Stimulated activated CD8-positive, alpha-beta memory T cell treated with anti-CD3 and anti-CD28 coated beads, Interleukin-15, amount 100 ng/mL, for 48 hours (primary cell): ENCODE results near the gene SIGLEC12.
"Not testable (repeated sequence)": the region's sequence is repeated elsewhere in the genome, so short reads cannot be mapped to it uniquely, and the experiment has no call there.

Source experiments
- DNase-seq, 2 donors: peaks; one replicate each; pipeline ENCODE4 v3.0.0-alpha.2; 2020; ENCODE audit warnings: low read depth in 2 of 2

Gene SIGLEC12

DNA sequence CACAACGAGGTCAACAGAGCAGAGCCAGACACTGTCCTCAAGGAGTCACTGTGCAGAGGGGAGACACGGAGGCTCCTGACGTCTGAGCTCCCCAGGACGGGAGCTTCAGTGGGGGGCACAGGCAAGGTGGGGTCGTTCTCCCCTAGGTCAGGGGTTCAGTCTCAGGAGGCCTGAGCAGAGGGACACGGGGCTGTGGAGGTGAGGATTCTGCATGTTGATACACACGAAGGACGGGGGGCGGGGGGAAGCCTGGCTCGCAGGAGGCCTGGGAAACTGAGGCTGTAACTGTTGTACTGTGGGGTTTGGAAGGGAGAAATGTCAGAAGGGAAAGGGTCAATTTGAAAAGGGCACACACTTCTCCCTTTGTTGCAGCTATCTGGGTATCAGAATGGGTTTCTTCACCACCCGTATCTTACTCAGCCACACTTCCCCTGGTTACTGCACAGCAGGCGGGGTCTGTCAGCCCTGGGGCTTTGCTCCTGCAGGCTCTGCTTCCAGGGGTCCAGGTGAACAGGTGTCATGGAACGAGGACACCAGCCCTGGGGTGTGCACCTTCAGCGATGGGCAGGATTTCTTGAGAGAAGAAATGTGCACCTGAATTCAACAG, 42.6 kb downstream of the SIGLEC12 start:
- DNase-seq: no peak

DNA sequence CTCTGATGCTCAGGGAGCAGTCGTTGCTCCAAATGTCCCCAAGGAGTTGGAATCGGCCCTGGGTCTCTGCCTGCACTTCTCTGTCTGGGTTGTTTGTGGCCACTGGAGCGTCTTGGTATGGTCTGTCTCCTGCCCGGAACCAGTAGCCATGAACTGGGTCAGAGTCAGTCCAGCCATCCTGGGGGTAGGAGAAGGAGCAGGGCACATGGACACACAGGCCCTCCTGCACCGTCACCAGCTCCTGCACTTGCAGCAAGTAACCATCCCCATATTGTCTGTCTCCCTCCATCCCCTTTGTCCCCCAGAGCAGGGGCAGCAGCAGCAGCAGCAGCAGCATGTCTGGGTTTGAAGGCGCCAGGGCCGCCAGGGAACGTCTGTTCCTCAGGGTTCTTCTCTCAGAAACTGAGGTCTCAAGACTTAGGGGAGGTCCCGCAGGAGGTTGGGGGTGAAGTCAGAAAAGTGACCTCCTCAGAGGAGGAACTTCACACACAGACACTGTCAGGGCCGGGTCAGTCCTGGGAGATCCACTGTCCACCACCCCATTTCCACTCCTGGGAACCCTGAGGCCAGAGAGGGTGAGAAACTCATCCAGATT, 43.5 kb downstream of the SIGLEC12 start, which contains the start of gene SIGLEC8:
TSS of gene SIGLEC8 (minus strand) at position 404 of the 595 bp plus-strand sequence. CDS start at position 337, 67 bp downstream.
- no peak for DNase-seq

DNA sequence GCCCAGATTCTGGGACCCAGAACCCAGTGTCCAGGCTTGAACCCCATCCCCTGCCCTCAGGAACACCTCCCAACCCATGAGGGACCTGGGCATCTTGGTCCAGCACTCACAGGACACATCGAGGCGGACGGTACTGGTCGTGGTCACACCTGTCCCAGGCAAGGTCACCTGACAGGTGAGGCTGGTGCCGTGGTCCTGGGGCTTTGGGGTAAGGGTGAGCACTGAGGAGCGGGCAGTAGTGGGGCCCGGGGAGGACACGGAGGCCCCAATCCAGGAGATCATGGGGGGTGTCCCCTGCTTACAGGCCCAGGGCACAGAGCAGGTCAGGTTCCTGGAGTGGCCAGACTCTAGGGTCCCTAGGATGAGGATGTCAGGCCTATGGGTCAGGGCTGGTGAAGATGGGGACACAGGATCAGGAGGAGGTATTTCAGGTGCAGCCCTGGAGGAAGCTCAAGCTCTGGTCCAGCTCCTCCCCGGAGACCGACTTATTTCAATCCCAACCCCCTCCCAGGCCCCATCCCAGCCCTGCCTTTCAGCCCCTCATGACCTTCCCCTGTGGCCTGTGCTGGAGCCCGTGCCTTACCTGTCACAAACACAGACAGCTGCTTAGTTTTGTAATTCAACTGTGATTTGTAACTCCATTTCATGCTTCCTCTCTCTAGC, 44.1 kb downstream of the SIGLEC12 start:
- DNase-seq: no peak

DNA sequence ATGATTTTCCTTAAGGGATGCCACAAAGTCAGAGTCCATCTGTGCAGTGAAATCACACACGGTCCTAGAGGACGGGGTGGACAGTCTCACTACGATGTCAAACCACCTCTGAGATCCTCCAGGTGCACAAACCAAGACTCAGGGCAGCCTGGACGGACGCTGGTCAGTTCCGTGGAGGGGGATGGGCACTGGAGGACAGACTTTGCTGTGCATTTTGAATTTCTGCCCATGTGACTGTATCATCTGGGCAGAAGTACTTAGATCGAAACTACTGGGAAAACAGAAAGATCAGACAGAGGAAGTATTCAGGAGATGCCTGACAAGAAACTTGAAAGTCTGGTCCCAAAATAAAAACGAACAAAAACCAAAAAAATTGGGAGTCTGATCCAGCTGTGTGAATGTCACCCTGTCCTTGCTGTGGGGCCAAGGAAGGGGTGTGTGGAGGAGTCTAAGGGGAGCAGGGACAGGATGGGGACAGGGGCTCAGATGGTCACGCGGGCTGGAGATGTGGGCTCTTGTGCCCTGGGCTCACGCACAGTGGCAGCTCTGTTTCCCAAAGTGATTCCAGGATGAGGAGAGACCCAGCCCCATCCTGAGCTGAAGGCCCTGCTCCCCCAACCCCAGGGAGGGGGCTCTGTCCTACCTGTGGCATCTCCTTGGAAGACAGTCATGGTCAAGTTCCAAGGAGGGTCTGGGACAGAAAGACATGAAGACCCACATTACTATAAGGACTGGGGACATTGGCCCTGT, 44.9 kb downstream of the SIGLEC12 start:
- DNase-seq: no peak

DNA sequence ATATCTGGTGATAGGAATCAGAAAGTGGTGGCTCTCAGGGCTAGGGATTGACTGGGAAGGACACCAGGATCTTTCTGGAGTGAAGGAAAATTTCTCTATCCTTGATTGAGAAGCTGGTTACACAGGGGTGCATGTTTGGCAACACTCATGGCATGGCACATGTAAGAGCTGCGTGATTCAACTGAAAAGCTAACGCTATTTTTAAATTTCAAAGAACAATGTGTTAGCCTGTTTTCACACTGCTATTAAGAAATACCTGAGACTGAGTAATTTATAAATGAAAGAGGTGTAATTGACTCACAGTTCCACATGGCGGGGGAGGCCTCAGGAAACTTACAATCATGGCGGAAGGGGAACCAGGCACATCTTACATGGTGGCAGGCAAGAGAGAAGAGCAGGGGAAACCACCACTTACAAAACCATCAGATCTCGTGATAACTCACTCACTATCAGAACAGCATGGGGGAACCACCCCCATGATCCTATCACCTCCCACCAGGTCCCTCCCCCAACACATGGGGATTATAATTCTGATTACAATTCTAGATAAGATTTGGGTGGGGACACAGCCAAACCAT, 50.8 kb downstream of the SIGLEC12 start:
- DNase-seq: peak in 1 of 2 donors; percentile 56

DNA sequence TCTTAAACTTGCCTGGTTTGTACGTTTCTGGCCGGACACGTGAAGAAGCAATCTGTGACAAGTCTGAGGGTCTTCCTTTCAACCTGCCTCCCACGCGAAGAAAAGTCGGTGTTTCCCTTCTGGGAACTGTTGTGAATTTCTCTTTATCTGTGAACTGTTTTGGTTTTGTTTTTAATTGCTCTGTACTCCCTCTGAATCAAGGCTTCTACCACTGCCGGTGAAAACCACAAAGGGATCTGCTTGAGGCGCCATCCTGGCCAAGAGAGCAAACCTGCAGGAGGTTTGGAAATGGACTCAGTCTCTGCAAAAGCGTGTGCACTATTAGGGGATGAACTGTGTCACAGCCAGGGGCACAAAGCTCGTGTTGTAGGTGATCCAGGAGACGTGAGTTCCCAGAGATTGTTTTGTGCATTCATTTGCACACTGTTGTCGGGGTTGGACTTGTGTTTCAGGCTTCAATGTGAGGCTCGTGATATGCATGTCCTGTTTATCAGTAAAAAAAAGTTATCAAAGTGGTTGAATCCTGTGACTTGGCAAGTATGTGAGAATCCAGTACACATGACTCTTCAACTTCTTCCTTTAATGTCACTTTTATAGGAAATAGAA, 53.1 kb downstream of the SIGLEC12 start:
- peak; percentile 52 to 58 for DNase-seq

DNA sequence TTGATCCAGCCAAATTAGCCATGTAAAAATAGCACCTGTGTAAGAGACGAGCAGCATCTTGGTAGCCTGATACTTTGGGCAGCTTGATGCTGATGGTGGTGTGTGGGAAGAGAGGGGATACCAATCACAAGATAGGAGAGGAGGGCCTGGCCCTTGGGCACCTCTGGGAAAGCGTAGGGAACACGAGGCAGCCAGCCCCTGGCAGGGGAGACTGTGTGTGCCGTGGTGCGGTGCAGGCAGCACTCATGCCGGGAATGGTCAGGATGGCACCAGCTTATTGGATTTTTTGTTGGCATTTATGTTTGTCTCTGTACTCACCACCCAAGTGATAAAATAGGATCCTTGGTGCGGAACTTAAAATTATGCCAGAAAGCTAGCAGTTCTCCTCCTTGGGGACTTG, 53.6 kb downstream of the SIGLEC12 start:
- no peak for DNase-seq

DNA sequence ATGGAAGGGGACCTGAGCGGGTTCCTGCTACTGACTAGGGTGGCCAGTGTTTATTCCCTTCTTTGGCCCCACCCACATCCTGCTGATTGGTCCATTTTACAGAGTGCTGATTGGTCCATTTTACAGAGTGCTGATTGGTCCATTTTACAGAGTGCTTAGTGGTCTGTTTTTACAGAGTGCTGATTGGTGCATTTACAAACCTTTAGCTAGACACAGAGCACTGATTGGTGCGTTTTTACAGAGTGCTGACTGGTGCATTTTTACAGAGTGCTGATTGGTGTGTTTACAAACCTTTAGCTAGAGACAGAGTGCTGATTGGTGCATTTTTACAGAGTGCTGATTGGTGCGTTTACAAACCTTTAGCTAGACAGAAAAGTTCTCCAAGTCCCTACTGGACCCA, 54.1 kb downstream of the SIGLEC12 start:
- not testable (repeated sequence) for DNase-seq

DNA sequence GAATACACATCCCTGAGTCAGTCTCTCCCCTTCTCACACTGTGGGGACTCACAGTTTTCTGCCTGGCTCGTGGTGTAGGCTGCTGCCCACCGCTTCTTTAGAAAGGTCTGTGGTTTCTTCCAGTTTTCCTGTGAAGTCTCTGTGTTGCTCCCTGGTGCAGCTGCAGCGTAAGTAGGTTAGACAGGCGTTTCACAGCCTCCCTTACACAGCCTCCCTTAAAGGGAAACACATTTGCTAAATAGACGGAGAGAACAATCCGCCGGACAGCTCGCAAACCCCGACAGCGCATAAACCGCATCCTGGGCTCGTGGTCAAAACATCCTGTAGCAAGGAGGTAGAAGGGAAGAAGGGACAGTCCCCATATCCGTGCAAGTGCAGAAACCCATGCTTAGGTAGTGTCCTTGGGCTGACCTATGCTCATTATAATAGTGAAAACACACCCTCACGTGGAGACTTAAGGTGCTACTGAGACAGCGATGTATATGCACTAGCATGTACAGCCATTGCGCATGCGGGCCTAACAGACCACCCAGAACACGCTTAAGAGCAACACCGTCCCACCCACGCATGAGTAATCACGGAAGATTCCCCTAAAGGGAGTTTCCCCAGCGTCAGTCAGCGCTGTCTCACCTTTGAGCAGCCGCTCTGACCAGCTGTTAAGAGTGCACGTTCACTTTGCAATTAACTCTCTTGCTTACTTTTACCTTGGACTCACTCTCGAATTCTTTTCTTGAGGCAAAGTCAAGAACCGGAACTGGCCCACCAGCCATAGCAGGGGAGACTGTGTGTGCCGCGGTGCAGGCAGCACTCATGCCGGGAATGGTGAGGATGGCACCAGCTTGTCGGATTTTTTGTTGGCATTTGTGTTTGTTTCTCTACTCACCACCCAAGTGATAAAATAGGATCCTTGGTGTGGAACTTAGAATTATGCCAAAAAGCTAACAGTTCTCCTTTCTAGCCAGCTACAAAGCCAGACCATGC, 59.9 kb downstream of the SIGLEC12 start:
- peak; percentile 88 to 90 for DNase-seq
